ENCODE measurements around the gene IGFBP7.

GRCh38 chr4:57122959-57123358 is 12.8 kb upstream of the IGFBP7 start:
- TF ChIP-seq POLR2AphosphoS5 (IDR thresholded peaks at IDR 0.05; ENCODE audit: borderline replicate concordance, low read depth, low read length): no peak
- TF ChIP-seq EZH2 (IDR thresholded peaks at IDR 0.05): no peak
